Stimulated activated naive CD4-positive, alpha-beta T cell (primary cell): ENCODE data around the gene FAM181A.

Source experiments
- DNase-seq, 6 experiments: peaks; one replicate each; lab custom pipeline; 2025; lab: John Stamatoyannopoulos, UW

Gene FAM181A

GRCh38 chr14:93962701-93963601 lies 35.8 kb downstream of the FAM181A start:
- DNase-seq = peak in 2 of 6 experiments; percentile 17 to 38

DNA sequence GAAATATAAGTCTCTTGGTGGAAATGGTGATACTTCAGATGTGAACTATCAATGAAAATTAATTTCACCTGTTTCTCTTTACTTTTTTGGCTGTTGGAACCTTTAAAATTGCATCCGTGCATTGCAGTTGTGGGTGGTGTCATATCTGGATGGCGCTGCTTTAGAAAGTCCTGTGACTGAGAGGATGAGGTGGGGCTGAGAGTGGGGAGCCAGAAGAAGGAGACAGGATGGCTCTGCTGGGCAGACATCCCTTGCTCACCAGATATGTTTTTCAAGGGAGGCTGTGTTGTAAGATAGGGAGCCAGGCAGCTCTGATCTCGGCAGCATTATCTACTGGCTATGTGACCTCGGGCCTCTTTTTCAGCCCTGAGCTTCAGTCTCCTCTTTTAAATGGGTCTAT lies 36.5 kb downstream of the FAM181A start:
- DNase-seq = no peak

GRCh38 chr14:93964281-93964680 lies 37.1 kb downstream of the FAM181A start:
- DNase-seq = no peak

DNA sequence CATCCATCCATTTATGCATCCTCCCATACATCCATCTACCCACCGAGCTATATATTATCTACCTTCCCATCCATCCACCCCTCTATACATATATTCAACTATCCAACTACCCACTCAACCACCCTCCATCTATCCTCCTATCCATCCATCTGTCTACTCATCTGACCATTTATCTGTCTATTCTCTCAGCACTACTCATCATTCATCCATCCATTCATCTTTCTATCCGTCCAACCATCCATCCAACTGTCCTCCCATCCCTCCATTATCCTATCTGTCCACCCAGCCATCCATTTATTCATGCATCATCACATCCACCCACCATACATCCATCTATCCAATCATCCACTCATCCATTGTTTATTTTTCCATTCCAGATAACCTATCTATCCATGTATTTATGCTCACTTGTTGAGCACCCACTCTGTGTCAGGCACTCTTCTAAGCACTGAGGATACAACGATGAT lies 37.7 kb downstream of the FAM181A start:
- no peak for DNase-seq

GRCh38 chr14:93965287-93965821 lies 38.2 kb downstream of the FAM181A start:
- DNase-seq = no peak

- DNase-seq = no peak
Measured at GRCh38 chr14:93965946-93966474, 38.9 kb downstream of the FAM181A start.

DNA sequence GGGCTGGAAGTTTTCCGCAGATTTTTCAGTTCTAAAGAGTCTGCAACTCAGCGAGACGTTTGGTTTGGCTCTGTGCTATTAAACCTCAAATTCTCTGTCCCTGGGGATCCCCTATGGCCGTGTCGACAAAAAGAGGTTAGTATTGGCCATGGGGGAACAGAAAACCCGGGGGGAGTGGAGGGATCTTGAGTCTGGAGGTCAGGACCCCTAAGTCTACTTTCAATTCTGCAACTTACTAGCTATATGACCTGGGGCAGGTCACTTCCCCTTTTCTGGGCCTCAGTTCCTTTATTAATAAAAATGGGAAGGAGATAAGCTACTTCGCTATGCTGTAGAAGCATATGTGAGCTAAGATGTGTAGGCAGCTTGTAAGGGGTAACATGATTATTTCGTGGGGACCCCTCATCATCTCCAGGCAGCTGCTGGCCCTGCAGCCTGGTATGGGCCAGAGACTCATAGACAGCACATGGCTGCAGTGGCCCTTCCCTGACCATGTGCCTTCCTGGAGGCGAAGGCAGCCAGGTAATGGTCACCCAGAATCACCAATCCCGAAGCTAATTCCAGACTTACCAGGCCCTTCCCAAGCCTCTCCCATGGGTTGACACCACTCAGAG lies 40.6 kb downstream of the FAM181A start:
- no peak for DNase-seq

- DNase-seq = no peak
Measured at GRCh38 chr14:93969082-93969828, 42.1 kb downstream of the FAM181A start.

DNA sequence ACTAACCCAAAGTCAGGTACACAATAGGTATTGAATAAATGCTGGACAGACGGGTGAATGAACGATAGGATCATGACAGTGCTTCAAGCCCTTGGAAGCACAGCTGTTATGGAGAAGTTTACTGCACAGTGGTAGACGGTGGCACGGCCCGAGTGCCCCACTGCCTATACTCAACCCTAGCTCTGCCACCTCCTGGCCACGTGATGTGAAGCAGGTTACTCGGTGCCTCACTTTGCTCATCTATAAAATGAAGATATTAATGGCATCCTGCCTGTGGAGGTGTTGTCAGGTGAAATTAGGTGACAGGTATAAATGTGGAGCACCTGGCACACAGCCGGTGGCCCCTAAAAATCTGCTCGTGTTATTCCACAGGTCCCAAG lies 43.4 kb downstream of the FAM181A start:
- peak; percentile 31 to 56 (median 40) for DNase-seq

GRCh38 chr14:93970965-93971634 lies 44.0 kb downstream of the FAM181A start:
- peak in 1 of 6 experiments; percentile 28 for DNase-seq

GRCh38 chr14:93971635-93972027 lies 44.5 kb downstream of the FAM181A start:
- DNase-seq = no peak

GRCh38 chr14:93972618-93973205 lies 45.6 kb downstream of the FAM181A start:
- no peak for DNase-seq

- DNase-seq = no peak
Measured at GRCh38 chr14:93973607-93974006, 46.5 kb downstream of the FAM181A start.

- DNase-seq = no peak
Measured at GRCh38 chr14:93974299-93974698, 47.2 kb downstream of the FAM181A start.

DNA sequence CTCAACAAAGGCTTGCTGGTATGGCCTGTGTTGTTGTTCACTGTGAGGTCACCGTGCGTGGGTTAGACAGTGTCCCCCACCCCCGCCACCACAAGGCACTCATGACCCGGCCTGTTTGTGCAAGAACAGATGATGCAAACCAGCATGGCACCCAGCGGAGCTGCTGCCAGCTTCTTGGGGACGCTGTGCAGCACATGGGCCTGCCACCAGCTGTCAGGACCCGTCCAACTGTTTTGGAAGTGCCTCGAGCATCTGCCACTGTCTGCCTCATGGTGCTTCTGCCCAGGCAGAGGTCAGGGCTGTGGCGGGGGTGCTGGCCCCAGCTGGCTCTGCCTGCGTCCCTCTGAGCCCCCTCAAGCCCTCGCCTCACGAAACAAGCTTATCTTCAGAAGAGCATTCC lies 47.7 kb downstream of the FAM181A start:
- DNase-seq = no peak

DNA sequence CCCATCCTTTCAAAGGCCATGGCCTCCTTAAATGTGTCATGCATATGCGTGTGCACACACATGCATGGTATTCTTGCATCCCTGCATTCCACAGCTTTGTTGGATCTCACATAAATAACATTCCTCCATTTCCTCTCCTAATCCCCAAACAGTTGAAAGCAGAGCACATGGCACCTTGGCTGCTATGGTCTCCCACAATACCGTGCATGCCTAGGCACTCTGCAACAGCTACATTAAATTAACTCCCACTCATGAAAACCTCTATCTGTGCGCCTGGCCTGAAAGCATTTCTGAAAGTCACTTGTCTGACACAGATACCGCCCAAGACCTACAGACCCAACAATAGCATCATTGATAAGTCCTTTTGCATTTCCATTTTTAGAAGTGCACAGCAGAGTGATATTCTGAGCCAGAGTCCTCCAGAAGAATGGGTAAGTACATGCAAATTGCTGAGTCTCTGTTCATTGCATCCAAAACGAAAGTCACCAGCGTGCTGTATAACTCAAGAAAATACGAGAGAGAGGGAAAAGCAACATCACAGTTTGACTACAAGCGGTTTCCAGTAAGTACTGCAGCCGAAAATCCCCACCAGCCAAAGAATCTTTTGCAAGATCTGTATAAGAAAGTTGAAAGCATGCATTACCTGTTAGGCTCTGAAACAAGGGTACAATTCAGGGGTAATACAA lies 48.8 kb downstream of the FAM181A start:
- DNase-seq = no peak

GRCh38 chr14:93976477-93977057 lies 49.4 kb downstream of the FAM181A start, which contains the start of gene ASB2:
Gene ASB2 (minus strand): TSS chr14:93976570. CDS start chr14:93964539, 12,031 bp downstream.
- DNase-seq = peak in 1 of 6 experiments; percentile 3

- no peak for DNase-seq
Measured at GRCh38 chr14:93977171-93977570, 50.0 kb downstream of the FAM181A start.

- DNase-seq = peak; percentile 27 to 85 (median 68)
Measured at GRCh38 chr14:93977790-93978581, 50.8 kb downstream of the FAM181A start.
